ENCODE data around the gene TMEM131L.

Gene TMEM131L

GRCh38 chr4:153479101-153479500, 12.9 kb downstream of the TMEM131L start:
- no peak for DNase-seq (ENCODE audit: low spot score)

GRCh38 chr4:153480704-153481103, 14.5 kb downstream of the TMEM131L start:
- no peak for DNase-seq (ENCODE audit: low spot score)

DNA sequence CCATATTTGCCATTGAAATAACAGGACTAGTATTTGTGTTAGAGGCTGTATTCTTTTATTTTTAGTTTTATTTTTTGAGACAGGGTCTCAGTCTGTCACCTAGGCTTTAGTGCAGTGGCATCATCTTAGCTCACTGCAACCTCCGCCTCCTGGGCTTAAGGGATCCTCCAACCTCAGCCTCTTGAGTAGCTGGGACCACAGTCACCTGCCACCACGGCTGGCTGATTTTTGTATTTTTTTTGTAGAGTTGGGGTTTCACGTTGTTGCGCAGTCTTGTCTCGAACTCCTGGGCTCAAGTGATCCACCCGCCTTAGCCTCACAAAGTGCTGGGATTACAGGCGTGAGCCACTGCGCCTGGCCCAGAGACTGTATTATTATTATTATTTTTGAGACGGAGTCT, 15.3 kb downstream of the TMEM131L start:
- DNase-seq (ENCODE audit: low spot score): no peak

- no peak for DNase-seq (ENCODE audit: low spot score)
Observed at GRCh38 chr4:153483432-153484418, 17.6 kb downstream of the TMEM131L start.

GRCh38 chr4:153485359-153485758, 19.2 kb downstream of the TMEM131L start:
- no peak for DNase-seq (ENCODE audit: low spot score)

DNA sequence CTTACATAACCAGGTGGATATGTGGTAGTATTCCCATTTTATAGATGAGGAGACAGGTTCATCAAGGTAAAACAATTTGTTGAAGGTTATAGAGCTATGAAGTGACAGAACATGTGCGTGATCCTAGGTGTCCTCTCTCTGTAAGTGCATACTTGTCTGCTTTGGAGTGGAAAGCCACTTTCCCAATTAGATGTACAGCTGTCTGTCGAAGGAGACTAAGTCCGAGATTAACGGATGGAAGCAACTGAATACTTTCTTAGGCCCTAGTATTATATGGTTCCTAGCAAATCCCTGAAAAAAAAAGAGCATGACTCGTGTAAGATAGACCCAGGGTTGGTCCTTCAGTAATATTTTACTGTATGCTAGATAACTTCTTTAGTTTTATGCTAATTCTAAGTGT, 19.7 kb downstream of the TMEM131L start:
- no peak for DNase-seq (ENCODE audit: low spot score)

- DNase-seq (ENCODE audit: low spot score): no peak
Observed at GRCh38 chr4:153486281-153487151, 20.4 kb downstream of the TMEM131L start.

- DNase-seq (ENCODE audit: low spot score): no peak
Observed at GRCh38 chr4:153488006-153488891, 22.1 kb downstream of the TMEM131L start.

DNA sequence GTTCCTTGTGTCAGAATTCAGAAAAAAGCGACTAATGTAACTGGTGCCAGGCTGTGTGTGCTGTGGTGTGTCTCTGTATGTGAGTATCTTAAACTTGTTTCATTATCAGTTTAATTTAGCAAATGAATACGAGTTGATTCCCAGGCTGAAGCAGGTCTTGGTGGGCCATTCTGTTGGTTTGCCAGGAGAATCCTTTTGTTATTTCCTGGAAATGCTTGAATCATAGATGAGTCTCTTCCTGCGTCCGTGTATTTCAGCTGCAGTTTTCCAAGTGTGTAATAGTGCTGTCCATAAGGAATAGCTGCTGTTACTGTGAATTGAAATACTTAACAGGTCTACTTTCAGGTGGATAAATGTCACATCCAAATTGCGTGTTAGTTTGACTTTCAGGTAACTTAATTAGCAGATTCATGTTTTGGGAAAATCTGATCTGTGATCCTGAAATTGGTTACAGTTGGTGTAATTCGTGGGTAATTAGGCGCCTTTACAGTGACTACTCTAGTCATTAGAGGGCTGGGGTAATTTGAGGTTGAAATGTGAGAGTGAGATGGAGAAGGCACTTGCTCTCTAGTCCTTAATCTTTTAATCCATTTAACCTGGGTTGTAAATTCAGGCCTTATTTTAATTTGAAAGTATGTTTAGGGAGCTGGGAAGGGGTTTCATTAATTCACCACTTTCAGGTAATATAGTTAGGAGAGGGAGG, 23.8 kb downstream of the TMEM131L start:
- no peak for DNase-seq (ENCODE audit: low spot score)

GRCh38 chr4:153490985-153491483, 24.9 kb downstream of the TMEM131L start:
- no peak for DNase-seq (ENCODE audit: low spot score)

DNA sequence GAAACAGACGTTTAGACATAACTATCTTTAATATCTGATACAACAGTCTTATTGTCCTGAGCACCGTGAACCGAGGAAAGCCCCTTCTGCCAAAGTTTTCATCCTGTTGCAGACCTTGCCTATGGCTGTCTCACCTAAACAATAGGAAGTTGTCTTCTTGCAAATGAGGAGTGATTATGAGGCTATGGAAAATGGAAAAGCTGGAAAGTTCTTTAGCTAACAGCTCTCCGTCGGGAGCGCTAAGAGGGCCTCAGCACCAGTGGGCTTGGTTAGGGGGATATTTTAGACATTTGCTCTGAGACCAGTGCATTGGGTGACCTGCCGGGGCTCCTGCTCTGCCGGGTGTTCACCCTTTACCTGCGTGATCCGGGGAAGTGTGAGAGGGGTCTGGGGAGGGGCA, 28.4 kb downstream of the TMEM131L start:
- no peak for DNase-seq (ENCODE audit: low spot score)

- DNase-seq (ENCODE audit: low spot score): no peak
Observed at GRCh38 chr4:153495480-153496193, 29.5 kb downstream of the TMEM131L start.

DNA sequence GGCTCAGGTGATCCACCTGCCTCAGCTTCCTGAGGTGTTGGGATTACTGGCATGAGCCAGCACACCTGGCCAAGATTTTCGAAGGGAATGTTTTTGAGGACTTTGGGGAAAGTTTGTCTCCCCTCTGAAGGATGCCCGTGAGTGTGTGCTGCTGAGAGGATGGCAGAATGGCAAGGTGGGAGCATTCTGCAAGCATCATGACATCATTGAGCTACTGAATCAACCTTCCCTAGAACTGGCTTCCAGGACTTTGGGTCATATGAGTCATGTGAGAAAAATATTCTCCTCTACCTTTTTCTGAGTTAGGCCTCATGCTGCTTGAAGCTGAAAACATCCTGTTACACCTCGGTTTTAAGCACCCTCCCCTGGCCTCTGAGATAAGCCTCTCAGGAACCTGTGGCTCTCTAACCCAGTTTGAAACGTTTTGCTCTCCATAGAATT, 31.0 kb downstream of the TMEM131L start:
- DNase-seq (ENCODE audit: low spot score): no peak

DNA sequence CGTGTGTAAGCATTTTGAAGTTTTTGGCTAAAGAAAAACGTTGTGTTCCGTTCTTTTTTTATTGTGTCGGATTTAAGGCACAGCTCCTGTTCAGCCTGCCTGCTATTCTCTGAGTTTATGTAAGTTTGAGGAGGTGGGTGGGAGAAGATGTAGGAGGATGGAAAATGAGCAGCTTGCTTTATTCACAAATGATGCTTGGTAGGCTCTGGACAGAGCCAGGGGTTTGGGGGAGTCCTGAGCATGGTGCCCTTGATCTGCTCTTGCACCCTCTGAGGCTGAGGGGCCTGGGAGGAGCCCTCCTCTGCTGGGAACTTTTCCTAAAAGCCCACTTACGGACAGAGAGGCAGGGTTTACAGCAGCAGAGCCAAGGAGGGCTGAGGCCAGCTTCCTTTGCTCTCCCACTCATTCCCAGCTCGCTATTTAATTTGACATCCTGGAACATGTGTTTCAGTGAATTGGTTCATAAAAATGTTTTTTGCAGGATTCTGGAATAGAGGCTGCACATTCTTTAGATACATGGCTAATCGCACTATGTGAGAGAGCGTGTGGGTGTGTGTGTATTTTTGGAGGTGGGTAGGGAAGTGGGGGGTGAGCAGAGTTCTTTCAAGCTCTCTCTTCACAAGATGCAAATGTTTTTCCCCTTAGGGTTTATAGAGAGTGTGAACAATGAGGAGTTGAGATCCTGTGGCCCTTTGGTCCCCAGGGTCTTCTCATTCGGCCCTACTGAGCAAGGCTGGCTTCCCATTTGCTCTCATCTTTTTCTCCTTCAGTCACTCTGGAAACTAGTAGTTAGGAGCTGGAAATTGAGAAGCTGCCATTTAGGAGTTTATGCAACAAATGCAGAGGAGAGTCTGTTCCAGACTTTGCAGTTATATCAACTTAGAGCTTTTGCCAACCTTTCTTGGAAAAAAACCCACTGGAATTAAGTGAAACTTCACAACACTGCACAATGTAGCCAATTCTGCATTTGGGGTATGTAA, 32.1 kb downstream of the TMEM131L start:
- DNase-seq (ENCODE audit: low spot score): peak; percentile 84

DNA sequence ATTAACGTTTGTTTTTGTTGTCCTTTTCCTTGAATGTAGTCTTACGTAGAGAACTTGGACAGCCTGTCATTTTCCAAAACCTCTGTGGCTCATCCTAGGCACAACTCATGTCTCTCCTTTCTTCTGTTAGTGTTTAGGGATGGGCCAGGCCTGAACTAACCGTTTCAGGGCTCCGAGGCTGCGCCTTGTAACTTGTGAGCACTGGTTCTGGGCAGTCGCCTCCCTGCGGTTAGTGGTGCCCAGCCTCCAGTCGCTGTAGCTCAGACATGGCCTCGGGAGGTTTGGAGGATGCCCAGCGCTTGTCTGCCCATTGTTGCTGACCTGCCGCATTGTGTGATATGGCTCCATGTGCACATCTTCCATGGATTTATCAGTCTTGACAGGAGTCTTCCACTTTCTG, 32.8 kb downstream of the TMEM131L start:
- DNase-seq (ENCODE audit: low spot score): no peak

GRCh38 chr4:153501578-153501977, 35.4 kb downstream of the TMEM131L start:
- DNase-seq (ENCODE audit: low spot score): no peak

DNA sequence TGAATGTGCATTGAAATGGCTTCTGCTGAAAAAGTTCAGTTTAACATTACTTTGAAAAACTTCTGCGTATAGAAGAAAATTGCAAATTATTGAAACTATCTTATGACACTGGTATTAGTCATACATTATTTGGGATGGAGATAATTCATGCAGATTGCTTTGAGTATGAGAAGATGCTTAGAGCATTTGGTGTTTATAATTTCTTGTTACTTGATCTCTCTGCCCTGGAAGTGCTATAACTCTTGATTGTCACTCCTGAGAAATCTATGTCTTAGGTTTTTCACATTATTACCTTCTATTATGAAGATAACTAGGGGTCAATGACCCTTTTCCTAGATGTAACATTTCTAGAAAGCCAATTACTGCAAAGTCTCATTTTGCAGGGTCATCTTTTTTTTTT, 36.4 kb downstream of the TMEM131L start:
- DNase-seq (ENCODE audit: low spot score): no peak

DNA sequence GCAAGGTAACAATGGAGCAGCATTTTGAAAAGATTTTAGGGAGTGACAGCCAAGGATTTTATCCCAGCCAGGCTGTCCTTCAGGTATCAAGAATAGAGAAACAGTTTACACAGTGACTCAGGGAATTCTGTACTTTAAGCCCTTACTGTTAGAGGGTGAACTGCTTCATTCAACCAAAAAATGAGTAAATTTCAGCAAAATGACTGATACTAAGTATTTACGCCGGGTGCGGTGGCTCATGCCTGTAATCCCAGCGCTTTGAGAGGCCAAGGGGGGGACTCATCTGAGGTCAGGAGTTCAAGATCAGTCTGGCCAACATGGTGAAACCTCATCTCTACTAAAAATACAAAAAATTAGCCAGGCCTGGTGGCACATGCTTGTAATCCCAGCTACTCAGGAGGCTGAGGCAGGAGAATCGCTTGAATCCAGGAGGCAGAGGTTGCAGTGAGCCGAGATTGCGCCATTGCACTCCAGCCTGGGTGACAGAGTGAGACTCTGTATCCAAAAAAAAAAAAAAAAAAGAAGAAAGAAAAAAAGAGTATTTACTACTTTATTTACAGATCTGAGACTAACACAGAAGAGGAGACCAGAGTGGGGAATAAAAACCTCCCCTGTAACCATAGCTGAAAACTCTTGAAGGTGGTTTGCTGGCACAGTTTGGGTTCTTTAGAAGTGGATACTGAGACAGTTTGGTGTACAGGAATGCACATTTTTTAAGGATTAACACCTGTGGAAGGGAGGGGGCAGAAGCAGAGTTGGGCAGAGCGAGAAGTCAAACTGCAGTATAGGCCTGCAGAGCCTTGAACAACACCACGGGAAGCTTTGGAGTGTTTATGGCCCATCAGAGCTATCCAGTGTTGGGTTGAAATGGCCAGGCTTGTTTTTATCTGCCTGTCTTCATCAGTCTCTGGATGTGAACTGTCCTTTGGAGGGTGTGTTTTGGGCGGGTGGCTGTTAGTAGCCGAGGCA, 40.5 kb downstream of the TMEM131L start:
- DNase-seq (ENCODE audit: low spot score): no peak

All from putamen (tissue), 1 donor.